Endothelial cell of hepatic sinusoid (primary cell): ENCODE data around the gene FKBP6.
"Not testable (repeated sequence)": the region's sequence is repeated elsewhere in the genome, so short reads cannot be mapped to it uniquely, and the experiment has no call there.

Source experiments
- in situ Hi-C: cut with HindIII; loops from 2 replicates; pipeline ENCODE4 v1.10.0; 2017; ENCODE audit warnings: low sequenced_read_pairs

FKBP6 gene

GRCh38 chr7:73327922-73328321 lies at the start of gene FKBP6, which contains the start of gene TRIM50:
TSS of gene FKBP6 (plus strand) at chr7:73328161. CDS start at chr7:73328429, 268 bp downstream.
TSS of gene TRIM50 (minus strand) at chr7:73328082. CDS start at chr7:73324787, 3,295 bp downstream.
- in situ Hi-C loops: not testable (repeated sequence)

GRCh38 chr7:73297235-73297634 lies 30.7 kb upstream of the FKBP6 start:
- in situ Hi-C loops: not testable (repeated sequence)

- in situ Hi-C loops: not testable (repeated sequence)
These were observed 30.3 kb upstream of the FKBP6 start for GRCh38 chr7:73297706-73298105.

- in situ Hi-C loops: not testable (repeated sequence)
These were observed 28.1 kb upstream of the FKBP6 start for GRCh38 chr7:73299812-73300211.

- in situ Hi-C loops: not testable (repeated sequence)
These were observed 26.9 kb upstream of the FKBP6 start for GRCh38 chr7:73301108-73301507.

- in situ Hi-C loops: not testable (repeated sequence)
These were observed 25.1 kb upstream of the FKBP6 start for GRCh38 chr7:73302846-73303245.

GRCh38 chr7:73303546-73303945 lies 24.4 kb upstream of the FKBP6 start:
- in situ Hi-C loops: no loop called here

- in situ Hi-C loops: no loop called here
These were observed 23.9 kb upstream of the FKBP6 start for GRCh38 chr7:73304071-73304470.

- in situ Hi-C loops: not testable (repeated sequence)
These were observed 23.2 kb upstream of the FKBP6 start for GRCh38 chr7:73304612-73305387.

- in situ Hi-C loops: no loop called here
These were observed 20.5 kb upstream of the FKBP6 start for GRCh38 chr7:73307436-73307835.

- in situ Hi-C loops: no loop called here
These were observed 19.8 kb upstream of the FKBP6 start for GRCh38 chr7:73308074-73308664.

- in situ Hi-C loops: no loop called here
These were observed 19.2 kb upstream of the FKBP6 start, which contains the start of gene NSUN5 for GRCh38 chr7:73308665-73309214. TSS of gene NSUN5 (minus strand) at chr7:73308826. CDS start at chr7:73308790, 36 bp downstream.

GRCh38 chr7:73311421-73311820 lies 16.5 kb upstream of the FKBP6 start:
- in situ Hi-C loops: not testable (repeated sequence)

- in situ Hi-C loops: no loop called here
These were observed 15.0 kb upstream of the FKBP6 start for GRCh38 chr7:73312831-73313520.

GRCh38 chr7:73313521-73313906 lies 14.4 kb upstream of the FKBP6 start:
- in situ Hi-C loops: no loop called here

GRCh38 chr7:73314271-73314670 lies 13.7 kb upstream of the FKBP6 start:
- in situ Hi-C loops: no loop called here

- in situ Hi-C loops: no loop called here
These were observed 11.4 kb upstream of the FKBP6 start for GRCh38 chr7:73316521-73316920.

- in situ Hi-C loops: not testable (repeated sequence)
These were observed 9.2 kb upstream of the FKBP6 start for GRCh38 chr7:73318656-73319204.

- in situ Hi-C loops: not testable (repeated sequence)
These were observed 8.4 kb upstream of the FKBP6 start for GRCh38 chr7:73319541-73319940.

- in situ Hi-C loops: not testable (repeated sequence)
These were observed 8.0 kb upstream of the FKBP6 start for GRCh38 chr7:73320009-73320408.
